ENCODE measurements around the gene BAHCC1. TPM values are rescaled to one million over a fixed set of nuclear protein-coding genes. Genes with fewer than 3 reads are reported as not detected.

Gene BAHCC1
- total and polyA plus RNA-seq, 9 of the 15 experiments (the other 6 are each of a cell fraction or from before 2014, with no cell fraction given), result 0.14 to 26.9 (median 5.0) TPM

- TF ChIP-seq RERE (CRISPR knock-in tag; IDR thresholded peaks at IDR 0.05; ENCODE audit: borderline replicate concordance), result no peak
- peak; percentile 90 for TF ChIP-seq NCOR1 (IDR thresholded peaks at IDR 0.05)
- TF ChIP-seq E2F6 (IDR thresholded peaks at IDR 0.05; ENCODE audit: borderline replicate concordance in 1 of 2, extremely low read depth in 1 of 2, insufficient read depth in 1 of 2, insufficient read length in 1 of 2, low read depth in 1 of 2, low read length in 1 of 2, poor library complexity in 1 of 2, severe bottlenecking in 1 of 2), result peak; percentile 34 to 73
- TF ChIP-seq SETDB1 (IDR thresholded peaks at IDR 0.05; ENCODE audit: low read length), result no peak
- TF ChIP-seq U2AF1 (optimal IDR thresholded peaks at IDR 0.05; ENCODE audit: low read depth, low read length), result peak; percentile 26
- 0 out of 2 replicates have a peak, but pooled peaks have one; percentile 44 for TF ChIP-seq ZNF174 (CRISPR knock-in tag; IDR thresholded peaks at IDR 0.05)
- peak; percentile 83 for TF ChIP-seq TAF1 (IDR thresholded peaks at IDR 0.05; ENCODE audit: control insufficient read depth, extremely low read depth, insufficient read depth, low read length, severe bottlenecking)
- TF ChIP-seq KAT7 (CRISPR knock-in tag; IDR thresholded peaks at IDR 0.05; ENCODE audit: borderline replicate concordance), result peak; percentile 71; the same call in 1 of the 2 replicates
- peak; percentile 82 for TF ChIP-seq CHD2 (IDR thresholded peaks at IDR 0.05; ENCODE audit: low read depth, low read length)
- TF ChIP-seq JUN (IDR thresholded peaks at IDR 0.05; ENCODE audit: borderline replicate concordance, low read depth, low read length), result peak; percentile 37; the same call in 1 of the 2 replicates
- no peak for TF ChIP-seq JUN (CRISPR knock-in tag; IDR thresholded peaks at IDR 0.05; ENCODE audit: borderline replicate concordance)
- TF ChIP-seq TRIM28 (IDR thresholded peaks at IDR 0.05), result peak; percentile 33; the same call in 1 of the 2 replicates
- TF ChIP-seq ELF1 (tag; IDR thresholded peaks at IDR 0.05), result 0 out of 2 replicates have a peak, but pooled peaks have one; percentile 0
- peak in 1 of 2 experiments; percentile 59; a peak in 1 of 4 replicates for TF ChIP-seq BCLAF1 (IDR thresholded peaks at IDR 0.05; ENCODE audit: borderline replicate concordance in 1 of 2, control insufficient read depth in 1 of 2, low read depth in 2 of 2, low read length in 1 of 2)
- peak; percentile 99 for TF ChIP-seq PCBP1 (IDR thresholded peaks at IDR 0.05; ENCODE audit: low read depth, low read length, poor library complexity, severe bottlenecking)
- TF ChIP-seq SP1 (CRISPR knock-in tag; IDR thresholded peaks at IDR 0.05), result peak; percentile 87
Measured at GRCh38 chr17:81393684-81394376, 1.4 kb upstream of the BAHCC1 start (continued).
